Nephron (organoid): ENCODE measurements around the gene TRAF1.

Experiments used
- H3K27ac Mint-ChIP-seq, 3 experiments: 2 replicates each; pipeline ENCODE4 v1.8.0; 2020; ENCODE audit warnings: mixed read lengths in 3 of 3, mild to moderate bottlenecking in 2 of 3, moderate library complexity in 1 of 3
- H3K27me3 Mint-ChIP-seq: 2 replicates; pipeline ENCODE4 v1.8.0; 2021; ENCODE audit warnings: low read depth, mild to moderate bottlenecking, moderate library complexity, mixed read lengths
- H3K36me3 Mint-ChIP-seq: 2 replicates; pipeline ENCODE4 v1.8.0; 2020; ENCODE audit warnings: low read depth, mixed read lengths
- H3K4me1 Mint-ChIP-seq: 2 replicates; pipeline ENCODE4 v1.8.0; 2020; ENCODE audit warnings: mixed read lengths
- H3K4me3 Mint-ChIP-seq, 3 experiments: 2 replicates each; pipeline ENCODE4 v1.8.0; 2020; ENCODE audit warnings: mild to moderate bottlenecking in 3 of 3, mixed read lengths in 3 of 3, moderate library complexity in 2 of 3
- H3K9me3 Mint-ChIP-seq: 2 replicates; pipeline ENCODE4 v1.8.0; 2020; ENCODE audit warnings: mixed read lengths
- TF ChIP-seq, protein P1 (sequence below), 3 experiments: fragments of 200-600 bp; sonication (generic); IDR thresholded peaks; one replicate each; pipeline ENCODE4 v1.5.0; 2021; ENCODE audit warnings: antibody characterized with exemption in 3 of 3; ENCODE audit not compliant: unreplicated experiment in 3 of 3

The TRAF1 gene

DNA sequence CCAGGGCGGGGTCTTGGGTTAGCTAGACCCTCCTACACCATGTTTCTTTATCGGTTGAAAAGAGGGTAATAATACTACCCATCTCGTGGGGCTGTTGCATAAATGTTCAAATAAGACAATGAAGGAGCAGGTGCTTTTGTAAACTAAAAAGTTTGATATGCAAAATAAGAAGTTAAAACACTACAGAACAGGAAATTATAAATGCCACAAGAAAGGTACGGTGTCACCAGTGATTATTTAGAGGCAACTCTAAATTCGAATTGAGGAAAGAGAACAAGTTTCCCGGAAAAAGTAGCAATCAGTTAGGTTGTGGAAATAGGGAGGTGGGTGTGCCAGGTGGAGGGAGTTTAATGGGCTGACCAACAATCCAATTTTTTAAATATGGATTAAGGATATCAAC lies 47.1 kb downstream of the TRAF1 start:
- peak overlapping the region in 1 of 3 experiments; percentile 0 for H3K27ac Mint-ChIP-seq
- H3K4me1 Mint-ChIP-seq: peaks cover 7% of the 10 kb centered on the region
- H3K4me3 Mint-ChIP-seq: peak overlapping the region in 2 of 3 experiments; percentile 73 to 91
- TF ChIP-seq, protein P1, sequence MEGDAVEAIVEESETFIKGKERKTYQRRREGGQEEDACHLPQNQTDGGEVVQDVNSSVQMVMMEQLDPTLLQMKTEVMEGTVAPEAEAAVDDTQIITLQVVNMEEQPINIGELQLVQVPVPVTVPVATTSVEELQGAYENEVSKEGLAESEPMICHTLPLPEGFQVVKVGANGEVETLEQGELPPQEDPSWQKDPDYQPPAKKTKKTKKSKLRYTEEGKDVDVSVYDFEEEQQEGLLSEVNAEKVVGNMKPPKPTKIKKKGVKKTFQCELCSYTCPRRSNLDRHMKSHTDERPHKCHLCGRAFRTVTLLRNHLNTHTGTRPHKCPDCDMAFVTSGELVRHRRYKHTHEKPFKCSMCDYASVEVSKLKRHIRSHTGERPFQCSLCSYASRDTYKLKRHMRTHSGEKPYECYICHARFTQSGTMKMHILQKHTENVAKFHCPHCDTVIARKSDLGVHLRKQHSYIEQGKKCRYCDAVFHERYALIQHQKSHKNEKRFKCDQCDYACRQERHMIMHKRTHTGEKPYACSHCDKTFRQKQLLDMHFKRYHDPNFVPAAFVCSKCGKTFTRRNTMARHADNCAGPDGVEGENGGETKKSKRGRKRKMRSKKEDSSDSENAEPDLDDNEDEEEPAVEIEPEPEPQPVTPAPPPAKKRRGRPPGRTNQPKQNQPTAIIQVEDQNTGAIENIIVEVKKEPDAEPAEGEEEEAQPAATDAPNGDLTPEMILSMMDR (IDR thresholded peaks at IDR 0.05; ENCODE audit: unreplicated experiment in 3 of 3): no peak
- H3K27me3 Mint-ChIP-seq: peaks cover 29% of the 10 kb centered on the region
- H3K36me3 Mint-ChIP-seq: no peaks in the 10 kb centered on the region
- no peaks in the 10 kb centered on the region for H3K9me3 Mint-ChIP-seq

DNA sequence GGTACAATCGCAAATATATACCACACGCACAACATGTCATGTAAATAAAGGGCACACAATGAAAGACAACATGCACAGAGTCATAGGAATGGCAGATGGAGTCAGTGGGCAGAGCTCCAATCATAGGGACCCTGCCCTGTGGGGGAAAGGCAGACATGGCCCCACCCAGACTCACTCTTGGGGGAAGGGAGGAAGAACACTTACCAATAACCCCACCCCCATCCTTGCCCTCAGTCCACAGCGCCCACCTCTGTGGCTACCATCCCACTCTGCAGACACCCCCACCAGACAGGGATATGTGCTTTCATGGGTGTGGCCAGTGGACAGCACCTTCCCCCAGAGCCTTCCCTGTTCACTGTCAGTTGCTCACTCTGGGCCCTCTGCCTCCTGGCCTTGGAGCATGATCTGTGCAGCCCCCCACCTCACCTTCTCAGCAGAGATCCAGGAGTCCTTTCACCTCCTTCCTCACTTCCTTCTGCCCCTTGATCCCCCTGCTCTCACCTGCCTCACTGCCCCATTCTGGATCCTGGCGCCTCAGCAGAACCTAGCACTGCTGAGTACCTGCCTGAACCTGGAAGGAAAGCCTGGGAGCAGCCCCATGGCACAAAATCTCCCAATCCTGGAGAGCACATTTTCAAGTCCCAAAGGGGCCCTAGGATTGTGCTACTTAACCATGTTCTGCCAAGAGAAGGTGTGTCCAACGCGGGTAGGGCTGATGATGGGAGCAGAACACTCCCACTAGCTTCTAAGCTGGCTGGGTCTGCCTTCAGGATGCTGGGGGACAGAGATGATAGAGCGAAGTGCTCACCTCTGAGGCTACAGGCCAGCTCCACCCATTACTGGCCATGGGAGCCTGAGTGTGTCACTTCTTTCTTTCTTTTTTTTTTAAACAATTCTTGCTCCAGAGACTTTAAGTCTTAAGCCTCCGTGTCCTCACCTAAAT lies 48.1 kb downstream of the TRAF1 start:
- H3K27me3 Mint-ChIP-seq: peaks cover 26% of the 10 kb centered on the region
- H3K4me1 Mint-ChIP-seq: peaks cover 12% of the 10 kb centered on the region
- peak overlapping the region; percentile 83 to 91 (median 89) for H3K4me3 Mint-ChIP-seq
- peak overlapping the region in 2 of 3 experiments; percentile 6 to 62 for H3K27ac Mint-ChIP-seq
- peaks cover 6% of the 10 kb centered on the region for H3K36me3 Mint-ChIP-seq
- no peaks in the 10 kb centered on the region for H3K9me3 Mint-ChIP-seq
- TF ChIP-seq, protein P1 (IDR thresholded peaks at IDR 0.05; ENCODE audit: unreplicated experiment in 3 of 3): no peak

DNA sequence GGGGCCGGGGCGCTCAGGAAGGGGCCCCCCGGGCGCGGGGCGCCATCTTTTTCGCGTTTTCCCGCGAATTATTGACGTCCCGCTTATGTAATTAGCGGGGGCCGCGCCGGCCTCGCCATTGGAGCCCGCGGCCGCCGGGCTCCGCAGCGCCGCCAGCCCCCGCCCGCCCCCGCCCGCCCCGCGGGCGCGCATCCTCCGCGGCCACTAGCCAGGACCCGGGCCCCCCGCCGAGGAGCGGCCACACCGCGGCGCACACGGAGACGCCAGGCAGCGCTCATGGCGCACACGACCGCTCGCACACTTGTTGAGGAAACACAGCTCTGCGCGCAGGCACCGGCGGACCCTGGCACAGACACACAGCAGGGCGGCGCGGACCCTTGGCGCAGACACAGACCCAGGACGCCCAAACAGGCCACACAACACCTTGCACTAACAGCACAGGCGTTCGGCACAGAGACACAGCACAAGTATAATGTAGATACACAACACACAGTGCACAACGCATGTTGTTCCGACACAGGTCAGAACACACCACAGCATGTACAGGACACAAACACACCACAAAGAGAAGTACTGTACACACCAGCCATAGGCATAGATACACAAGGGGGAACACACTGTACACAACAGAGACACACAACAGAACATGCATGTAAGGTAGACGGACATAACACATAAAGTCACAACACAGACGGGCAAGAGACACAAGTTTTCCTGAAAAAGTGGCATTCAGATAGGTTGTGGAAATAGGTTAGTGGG lies 49.1 kb downstream of the TRAF1 start:
- H3K4me3 Mint-ChIP-seq: peak overlapping the region; percentile 83 to 91 (median 89)

DNA sequence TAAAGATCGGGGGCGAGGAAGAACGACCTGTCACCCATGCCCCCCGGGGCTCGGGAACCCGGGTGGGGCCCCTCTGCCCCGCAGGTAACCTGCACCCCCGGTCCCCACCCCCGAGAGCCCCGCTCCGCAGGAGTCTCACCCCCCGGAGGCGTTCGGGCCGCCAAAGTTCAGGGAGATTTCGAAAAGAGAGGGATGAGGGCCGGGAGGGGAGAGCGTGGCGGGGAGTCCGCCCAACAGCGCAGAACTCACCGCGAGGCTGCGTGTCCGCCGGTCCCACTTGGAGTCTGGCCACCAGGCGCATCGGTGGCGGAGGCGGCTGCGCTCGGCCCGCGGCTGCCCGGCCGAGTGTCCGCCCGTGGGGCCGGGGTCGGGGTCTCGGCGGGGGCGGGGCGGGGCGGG lies 49.8 kb downstream of the TRAF1 start, which contains the start of gene PHF19:
Gene PHF19, minus strand, starts transcription at position 347 of the 399 bp plus-strand sequence. CDS start 2,447 bp downstream, outside the sequence.
- Mint-ChIP-seq H3K36me3 (peaks cover 8% of the 10 kb centered on the region), H3K9me3 (no peaks in the 10 kb centered on the region), H3K27me3 (peaks cover 26% of the 10 kb centered on the region), H3K4me1 (peaks cover 13% of the 10 kb centered on the region), H3K27ac (peak within 1 kb of the TSS; percentile 62 to 84 (median 62)), H3K4me3 (peak within 1 kb of the TSS; percentile 83 to 91 (median 89))
- TF ChIP-seq, protein P1 (IDR thresholded peaks at IDR 0.05; ENCODE audit: unreplicated experiment in 3 of 3): no peak

More for the DNA sequence above, 49.1 kb downstream of the TRAF1 start:
- Mint-ChIP-seq H3K27ac (peak overlapping the region; percentile 18 to 81 (median 62)), H3K4me1 (peaks cover 13% of the 10 kb centered on the region), H3K36me3 (peaks cover 8% of the 10 kb centered on the region), H3K9me3 (no peaks in the 10 kb centered on the region), H3K27me3 (peaks cover 26% of the 10 kb centered on the region)
- TF ChIP-seq, protein P1 (IDR thresholded peaks at IDR 0.05; ENCODE audit: unreplicated experiment in 3 of 3): no peak

DNA sequence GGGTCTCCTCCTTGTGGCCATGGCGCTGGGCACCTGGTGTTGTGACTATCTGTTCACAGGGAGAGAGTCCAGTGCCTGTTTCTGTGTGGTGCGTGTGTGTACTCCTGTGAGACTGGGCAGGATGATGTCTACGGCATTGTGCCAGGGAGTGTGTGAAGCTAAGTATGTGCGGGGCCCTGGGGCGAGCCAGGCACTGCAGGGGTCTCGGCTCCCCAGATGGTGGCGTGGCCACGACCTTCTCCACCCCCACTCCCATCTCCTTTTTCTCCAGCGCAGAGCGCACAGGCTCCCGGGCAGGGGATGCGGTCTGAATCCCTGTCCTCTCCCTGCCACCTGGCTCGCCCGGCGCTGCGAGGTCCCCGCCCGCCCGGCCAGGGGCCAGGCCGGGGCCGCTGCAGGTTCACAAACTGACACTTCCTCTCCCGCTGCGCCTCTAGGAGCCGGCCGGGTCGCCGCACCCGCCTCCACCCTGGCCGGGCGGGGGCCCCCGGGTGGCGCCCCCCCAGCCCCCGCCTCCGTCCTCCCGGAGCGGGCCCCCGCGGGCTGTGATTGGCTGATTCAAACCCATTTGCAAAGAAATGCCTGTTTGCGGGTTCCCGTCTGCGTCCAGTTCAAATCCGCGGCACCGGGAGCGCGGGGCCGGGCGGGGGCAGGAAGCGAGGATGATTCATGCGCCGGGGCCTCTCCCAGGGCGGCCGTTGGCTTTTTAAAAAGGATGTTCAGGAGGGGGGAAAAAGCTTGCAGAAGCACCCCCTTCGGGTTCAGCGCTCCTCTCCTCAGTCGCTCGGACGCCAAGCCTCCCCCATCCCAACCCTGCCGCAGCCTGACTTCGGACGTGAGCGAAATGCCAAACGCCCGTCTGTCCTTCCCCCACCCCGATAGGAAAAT lies 50.4 kb downstream of the TRAF1 start:
- Mint-ChIP-seq H3K27ac (peak overlapping the region; percentile 39 to 84 (median 62)), H3K4me1 (peaks cover 13% of the 10 kb centered on the region), H3K4me3 (peak overlapping the region; percentile 80 to 86 (median 83)), H3K9me3 (no peaks in the 10 kb centered on the region), H3K27me3 (peaks cover 26% of the 10 kb centered on the region), H3K36me3 (peaks cover 8% of the 10 kb centered on the region)
- TF ChIP-seq, protein P1 (IDR thresholded peaks at IDR 0.05; ENCODE audit: unreplicated experiment in 3 of 3): peak in 1 of 3 experiments; percentile 7
